ENCODE results near the gene GRM3. TPM values are rescaled to one million over a fixed set of nuclear protein-coding genes. Genes with fewer than 3 reads are reported as not detected.

GRM3 gene
- total and polyA plus RNA-seq, 7 experiments from 2014 or later, result not detected

DNA sequence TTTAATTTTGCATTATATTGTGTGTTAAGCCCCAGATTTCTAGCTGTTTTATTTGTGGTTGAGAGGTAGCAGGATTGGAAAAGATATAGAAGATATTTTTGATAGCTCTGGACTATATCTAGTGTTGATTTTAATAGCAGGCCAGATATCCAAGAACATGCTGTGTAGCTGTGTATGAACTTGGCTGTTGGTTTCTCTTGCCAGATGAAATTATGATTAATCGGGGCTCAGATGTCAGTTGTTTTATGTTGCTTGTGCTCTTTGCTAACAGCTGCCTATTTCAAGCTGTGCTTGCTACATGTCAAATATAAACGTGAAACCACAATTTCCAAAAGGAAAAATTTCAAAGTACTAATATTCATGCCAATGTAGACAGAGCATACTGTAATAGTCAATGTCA lies 141.1 kb downstream of the GRM3 start:
- H3K27me3 Mint-ChIP-seq, result no peaks in the 10 kb centered on the region
- ATAC-seq (no peak), DNase-seq (no peak)
- H3K27ac Mint-ChIP-seq, result no peak overlapping the region
- ChIA-PET CTCF (no interaction called here), POLR2A (no interaction called here)
- Histone ChIP-seq H3K27me3 (ENCODE audit: control insufficient read depth in 2 of 2, insufficient read depth in 2 of 2, low read length in 2 of 2) (no peaks in the 10 kb centered on the region), H3K4me1 (ENCODE audit: control insufficient read depth in 2 of 2, insufficient read depth in 2 of 2, low read length in 2 of 2) (no peaks in the 10 kb centered on the region), H3K4me3 (ENCODE audit: low read length) (no peak overlapping the region), H3K36me3 (ENCODE audit: control insufficient read depth in 2 of 3, insufficient read depth in 3 of 3, low read length in 3 of 3) (no peaks in the 10 kb centered on the region), H3K27ac (ENCODE audit: low read depth, low read length) (no peak overlapping the region), H3K9me3 (ENCODE audit: control insufficient read depth in 2 of 3, low read length in 3 of 3) (no peaks in the 10 kb centered on the region)
- no peaks in the 10 kb centered on the region for H3K4me1 Mint-ChIP-seq
- H3K4me3 Mint-ChIP-seq, result no peak overlapping the region
- peaks cover 0 to 9% (median 0%) of the 10 kb centered on the region in 11 donors for H3K9me3 Mint-ChIP-seq
- H3K36me3 Mint-ChIP-seq, result no peaks in the 10 kb centered on the region
- intact Hi-C loops (cut with micrococcal nuclease), result no loop called here

DNA sequence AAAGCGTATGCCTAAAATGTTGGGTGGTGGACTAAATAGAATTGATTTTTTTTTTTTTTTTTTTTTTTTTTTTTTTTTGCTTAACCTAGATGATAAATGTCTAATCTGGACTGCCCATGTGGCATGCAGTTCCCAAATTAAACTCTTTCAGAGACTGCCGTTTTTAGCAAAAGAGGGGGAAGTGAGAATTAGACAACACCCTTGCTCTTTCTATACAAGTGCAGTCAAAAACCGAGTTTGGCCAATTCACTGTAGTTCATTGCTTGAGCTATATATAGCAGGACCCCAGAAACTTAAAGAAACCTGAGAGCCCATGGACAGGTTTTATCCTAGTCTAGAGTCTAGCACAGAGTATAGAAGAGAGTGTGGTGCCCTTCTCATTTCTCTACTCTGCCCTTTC lies 141.9 kb downstream of the GRM3 start:
- Histone ChIP-seq H3K36me3 (ENCODE audit: control insufficient read depth in 2 of 3, insufficient read depth in 3 of 3, low read length in 3 of 3) (no peaks in the 10 kb centered on the region), H3K4me1 (ENCODE audit: control insufficient read depth in 2 of 2, insufficient read depth in 2 of 2, low read length in 2 of 2) (no peaks in the 10 kb centered on the region), H3K4me3 (ENCODE audit: low read length) (no peak overlapping the region), H3K9me3 (ENCODE audit: control insufficient read depth in 2 of 3, low read length in 3 of 3) (no peaks in the 10 kb centered on the region), H3K27ac (ENCODE audit: low read depth, low read length) (no peak overlapping the region), H3K27me3 (ENCODE audit: control insufficient read depth in 2 of 2, insufficient read depth in 2 of 2, low read length in 2 of 2) (no peaks in the 10 kb centered on the region)
- DNase-seq (no peak), ATAC-seq (no peak)
- peaks cover 0 to 3% (median 0%) of the 10 kb centered on the region in 5 donors for H3K27me3 Mint-ChIP-seq
- no peak overlapping the region for H3K4me3 Mint-ChIP-seq
- H3K4me1 Mint-ChIP-seq, result no peaks in the 10 kb centered on the region
- peaks cover 0 to 9% (median 0%) of the 10 kb centered on the region in 11 donors for H3K9me3 Mint-ChIP-seq
- H3K36me3 Mint-ChIP-seq, result no peaks in the 10 kb centered on the region
- intact Hi-C loops (cut with micrococcal nuclease), result no loop called here
- ChIA-PET POLR2A (no interaction called here), CTCF (no interaction called here)
- H3K27ac Mint-ChIP-seq, result no peak overlapping the region

DNA sequence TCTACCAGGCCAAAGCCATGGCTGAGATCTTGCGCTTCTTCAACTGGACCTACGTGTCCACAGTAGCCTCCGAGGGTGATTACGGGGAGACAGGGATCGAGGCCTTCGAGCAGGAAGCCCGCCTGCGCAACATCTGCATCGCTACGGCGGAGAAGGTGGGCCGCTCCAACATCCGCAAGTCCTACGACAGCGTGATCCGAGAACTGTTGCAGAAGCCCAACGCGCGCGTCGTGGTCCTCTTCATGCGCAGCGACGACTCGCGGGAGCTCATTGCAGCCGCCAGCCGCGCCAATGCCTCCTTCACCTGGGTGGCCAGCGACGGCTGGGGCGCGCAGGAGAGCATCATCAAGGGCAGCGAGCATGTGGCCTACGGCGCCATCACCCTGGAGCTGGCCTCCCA lies 142.7 kb downstream of the GRM3 start:
- Mint-ChIP-seq H3K9me3 (peaks cover 0 to 9% (median 0%) of the 10 kb centered on the region in 11 donors), H3K4me3 (no peak overlapping the region), H3K36me3 (no peaks in the 10 kb centered on the region), H3K27me3 (peaks cover 0 to 6% (median 0%) of the 10 kb centered on the region in 5 donors), H3K27ac (no peak overlapping the region), H3K4me1 (no peaks in the 10 kb centered on the region)
- Histone ChIP-seq H3K4me3 (ENCODE audit: low read length) (no peak overlapping the region), H3K27ac (ENCODE audit: low read depth, low read length) (no peak overlapping the region), H3K27me3 (ENCODE audit: control insufficient read depth in 2 of 2, insufficient read depth in 2 of 2, low read length in 2 of 2) (no peaks in the 10 kb centered on the region), H3K36me3 (ENCODE audit: control insufficient read depth in 2 of 3, insufficient read depth in 3 of 3, low read length in 3 of 3) (no peaks in the 10 kb centered on the region), H3K4me1 (ENCODE audit: control insufficient read depth in 2 of 2, insufficient read depth in 2 of 2, low read length in 2 of 2) (no peaks in the 10 kb centered on the region), H3K9me3 (ENCODE audit: control insufficient read depth in 2 of 3, low read length in 3 of 3) (no peaks in the 10 kb centered on the region)
- CTCF ChIA-PET, result no interaction called here
- intact Hi-C loops (cut with micrococcal nuclease), result no loop called here
- no peak for DNase-seq
- POLR2A ChIA-PET, result no interaction called here
- no peak for ATAC-seq

DNA sequence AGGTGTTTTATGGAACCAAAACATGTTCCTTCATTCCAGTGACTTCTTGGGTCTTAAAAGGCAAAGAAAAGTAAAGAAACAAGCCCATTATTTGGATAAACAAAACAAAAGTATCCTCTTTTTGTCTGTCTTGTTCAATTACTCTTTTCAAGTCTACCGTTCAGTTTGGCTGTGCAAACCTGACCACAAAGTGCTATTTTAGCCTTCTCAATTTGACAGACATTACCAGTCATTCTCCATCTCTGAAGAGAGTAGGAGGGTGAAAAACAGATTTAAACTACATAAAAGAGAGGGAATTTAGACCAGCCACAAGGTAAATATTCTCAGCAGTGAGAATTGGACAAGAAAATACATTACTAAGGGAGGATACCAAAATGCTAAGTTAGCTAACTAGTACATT lies 145.2 kb downstream of the GRM3 start:
- ATAC-seq, result no peak
- CTCF ChIA-PET, result no interaction called here

DNA sequence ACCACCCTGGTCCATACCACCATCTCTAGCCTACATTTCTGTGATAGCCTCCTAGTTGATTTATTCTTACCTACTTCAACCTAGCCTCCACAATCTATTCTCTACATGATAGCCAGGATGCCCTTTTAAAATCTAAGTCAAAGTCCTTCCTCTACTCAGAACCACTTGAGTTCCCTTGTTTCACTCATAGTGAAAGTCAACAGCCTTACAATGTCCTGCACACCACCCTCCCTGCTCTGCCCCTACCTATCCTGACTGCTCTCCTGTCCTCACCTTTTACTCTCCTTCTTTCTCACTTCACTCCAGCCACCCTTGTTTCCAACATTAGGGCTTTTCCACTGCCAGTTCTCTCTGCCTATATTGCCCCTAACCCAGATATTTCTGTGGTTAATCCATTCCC lies 146.7 kb downstream of the GRM3 start:
- intact Hi-C loops (cut with micrococcal nuclease), result no loop called here
- no peak for ATAC-seq
- H3K27ac Mint-ChIP-seq, result no peak overlapping the region
- Histone ChIP-seq H3K9me3 (ENCODE audit: control insufficient read depth in 2 of 3, low read length in 3 of 3) (no peaks in the 10 kb centered on the region), H3K27ac (ENCODE audit: low read depth, low read length) (no peak overlapping the region), H3K4me1 (ENCODE audit: control insufficient read depth in 2 of 2, insufficient read depth in 2 of 2, low read length in 2 of 2) (no peaks in the 10 kb centered on the region), H3K4me3 (ENCODE audit: low read length) (no peak overlapping the region), H3K36me3 (ENCODE audit: control insufficient read depth in 2 of 3, insufficient read depth in 3 of 3, low read length in 3 of 3) (no peaks in the 10 kb centered on the region), H3K27me3 (ENCODE audit: control insufficient read depth in 2 of 2, insufficient read depth in 2 of 2, low read length in 2 of 2) (no peaks in the 10 kb centered on the region)
- H3K9me3 Mint-ChIP-seq, result peaks cover 0 to 6% (median 0%) of the 10 kb centered on the region in 11 donors
- no peaks in the 10 kb centered on the region for H3K4me1 Mint-ChIP-seq
- peaks cover 0 to 6% (median 0%) of the 10 kb centered on the region in 5 donors for H3K27me3 Mint-ChIP-seq
- no peaks in the 10 kb centered on the region for H3K36me3 Mint-ChIP-seq
- no peak overlapping the region for H3K4me3 Mint-ChIP-seq
- no peak for DNase-seq
- ChIA-PET POLR2A (no interaction called here), CTCF (no interaction called here)

More for the DNA sequence above, 145.2 kb downstream of the GRM3 start:
- Mint-ChIP-seq H3K27me3 (peaks cover 0 to 6% (median 0%) of the 10 kb centered on the region in 5 donors), H3K9me3 (peaks cover 0 to 6% (median 0%) of the 10 kb centered on the region in 11 donors), H3K27ac (no peak overlapping the region), H3K4me1 (no peaks in the 10 kb centered on the region), H3K36me3 (no peaks in the 10 kb centered on the region), H3K4me3 (no peak overlapping the region)
- Histone ChIP-seq H3K36me3 (ENCODE audit: control insufficient read depth in 2 of 3, insufficient read depth in 3 of 3, low read length in 3 of 3) (no peaks in the 10 kb centered on the region), H3K27ac (ENCODE audit: low read depth, low read length) (no peak overlapping the region), H3K4me1 (ENCODE audit: control insufficient read depth in 2 of 2, insufficient read depth in 2 of 2, low read length in 2 of 2) (no peaks in the 10 kb centered on the region), H3K9me3 (ENCODE audit: control insufficient read depth in 2 of 3, low read length in 3 of 3) (no peaks in the 10 kb centered on the region), H3K4me3 (ENCODE audit: low read length) (no peak overlapping the region), H3K27me3 (ENCODE audit: control insufficient read depth in 2 of 2, insufficient read depth in 2 of 2, low read length in 2 of 2) (no peaks in the 10 kb centered on the region)
- intact Hi-C loops (cut with micrococcal nuclease), result no loop called here
- DNase-seq, result no peak
- POLR2A ChIA-PET, result no interaction called here

DNA sequence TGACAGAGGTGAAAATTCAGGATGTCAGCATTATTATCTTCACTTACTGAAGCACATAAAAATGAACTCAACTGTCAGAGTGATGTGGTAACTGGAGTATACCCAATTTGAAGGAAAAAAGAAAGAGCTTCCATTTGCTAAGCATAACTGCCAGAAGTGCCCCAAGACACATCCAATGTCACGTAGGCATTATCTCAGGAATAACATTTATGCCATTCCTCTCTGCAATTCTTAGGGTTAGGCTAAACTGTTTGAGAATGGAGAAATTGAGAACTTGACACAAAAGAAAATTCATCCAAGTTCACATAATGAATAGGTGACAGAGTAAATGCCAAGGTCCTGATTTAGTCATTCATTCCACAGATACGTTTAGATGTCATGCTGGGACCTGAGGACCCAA lies 148.6 kb downstream of the GRM3 start:
- intact Hi-C loops (cut with micrococcal nuclease), result no loop called here
- Histone ChIP-seq H3K4me1 (ENCODE audit: control insufficient read depth in 2 of 2, insufficient read depth in 2 of 2, low read length in 2 of 2) (no peaks in the 10 kb centered on the region), H3K27ac (ENCODE audit: low read depth, low read length) (no peak overlapping the region), H3K9me3 (ENCODE audit: control insufficient read depth in 2 of 3, low read length in 3 of 3) (no peaks in the 10 kb centered on the region), H3K4me3 (ENCODE audit: low read length) (no peak overlapping the region), H3K36me3 (ENCODE audit: control insufficient read depth in 2 of 3, insufficient read depth in 3 of 3, low read length in 3 of 3) (no peaks in the 10 kb centered on the region), H3K27me3 (ENCODE audit: control insufficient read depth in 2 of 2, insufficient read depth in 2 of 2, low read length in 2 of 2) (no peaks in the 10 kb centered on the region)
- peaks cover 0 to 3% (median 0%) of the 10 kb centered on the region in 5 donors for H3K36me3 Mint-ChIP-seq
- no peak overlapping the region for H3K4me3 Mint-ChIP-seq
- ChIA-PET POLR2A (no interaction called here), CTCF (no interaction called here)
- no peak overlapping the region for H3K27ac Mint-ChIP-seq
- H3K4me1 Mint-ChIP-seq, result no peaks in the 10 kb centered on the region
- peaks cover 0 to 6% (median 0%) of the 10 kb centered on the region in 5 donors for H3K27me3 Mint-ChIP-seq
- no peak for DNase-seq
- H3K9me3 Mint-ChIP-seq, result peaks cover 0 to 13% (median 6%) of the 10 kb centered on the region in 11 donors
- ATAC-seq, result no peak

DNA sequence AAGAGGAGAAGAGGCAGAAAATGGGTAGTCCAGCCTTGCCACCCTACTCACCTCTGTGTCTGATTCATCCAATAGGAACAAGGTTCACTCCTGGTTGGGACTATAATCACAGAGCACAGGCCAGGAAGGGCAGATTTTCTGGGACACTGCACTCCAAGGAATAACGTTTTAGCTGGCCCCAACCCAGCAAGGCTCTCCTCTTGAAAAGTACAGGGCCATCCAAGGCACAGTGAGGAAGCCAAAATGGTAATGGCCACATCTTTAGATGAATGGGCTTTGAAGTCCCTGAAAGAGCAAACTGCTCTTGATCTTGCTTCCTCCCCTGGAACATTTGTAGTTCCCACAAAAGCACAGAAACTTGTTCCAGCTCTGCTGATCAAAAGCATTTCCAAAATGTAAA lies 149.4 kb downstream of the GRM3 start:
- intact Hi-C loops (cut with micrococcal nuclease), result no loop called here
- no peak overlapping the region for H3K4me3 Mint-ChIP-seq

More for the DNA sequence above, 149.4 kb downstream of the GRM3 start:
- Mint-ChIP-seq H3K27me3 (peaks cover 0 to 6% (median 0%) of the 10 kb centered on the region in 5 donors), H3K9me3 (peaks cover 0 to 15% (median 9%) of the 10 kb centered on the region in 11 donors), H3K27ac (no peak overlapping the region), H3K4me1 (no peaks in the 10 kb centered on the region), H3K36me3 (peaks cover 0 to 4% (median 0%) of the 10 kb centered on the region in 5 donors)
- POLR2A ChIA-PET, result no interaction called here
- Histone ChIP-seq H3K27me3 (ENCODE audit: control insufficient read depth in 2 of 2, insufficient read depth in 2 of 2, low read length in 2 of 2) (no peaks in the 10 kb centered on the region), H3K4me1 (ENCODE audit: control insufficient read depth in 2 of 2, insufficient read depth in 2 of 2, low read length in 2 of 2) (no peaks in the 10 kb centered on the region), H3K9me3 (ENCODE audit: control insufficient read depth in 2 of 3, low read length in 3 of 3) (peaks cover 0 to 6% (median 0%) of the 10 kb centered on the region in 3 experiments), H3K36me3 (ENCODE audit: control insufficient read depth in 2 of 3, insufficient read depth in 3 of 3, low read length in 3 of 3) (no peaks in the 10 kb centered on the region), H3K27ac (ENCODE audit: low read depth, low read length) (no peak overlapping the region), H3K4me3 (ENCODE audit: low read length) (no peak overlapping the region)
- no peak for ATAC-seq
- DNase-seq, result no peak
- CTCF ChIA-PET, result no interaction called here

Data from naive thymus-derived CD4-positive, alpha-beta T cell (primary cell).